Keratinocyte (primary cell): ENCODE data around the gene CHTOP.

ENCODE experiments used
- CTCF ChIP-seq, 3 experiments: IDR thresholded peaks in 1 of 3; conservative IDR thresholded peaks in 1 of 3; optimal IDR thresholded peaks in 1 of 3; 2 replicates in 2 of 3; 3 replicates in 1 of 3; pipeline versions ENCODE3 to v1.5.1; 2011; ENCODE audit warnings: low read length in 3 of 3, mild to moderate bottlenecking in 3 of 3, moderate library complexity in 2 of 3, control low read depth in 1 of 3, inconsistent platforms in 1 of 3; ENCODE audit not compliant: insufficient read depth in 2 of 3; ENCODE audit errors: extremely low read depth in 1 of 3
- EZH2 ChIP-seq: IDR thresholded peaks from one replicate; pipeline ENCODE4 v1.6.1; 2012; ENCODE audit warnings: inconsistent platforms, mild to moderate bottlenecking, low read length, moderate library complexity

- TF ChIP-seq CTCF (optimal IDR thresholded peaks at IDR 0.05 in 1 of 3, IDR thresholded peaks at IDR 0.05 in 1 of 3, conservative IDR thresholded peaks at IDR 0.05 in 1 of 3; ENCODE audit: extremely low read depth in 1 of 3, insufficient read depth in 2 of 3, low read length in 3 of 3) (no peak), EZH2 (no peak)
These were observed 18.5 kb upstream of the CHTOP start for GRCh38 chr1:153615406-153615805.
